Nephron (organoid): ENCODE measurements around the gene NOC4L.

Experiments used
- H3K27ac Mint-ChIP-seq, 3 experiments: 2 replicates each; pipeline ENCODE4 v1.8.0; 2020; ENCODE audit warnings: mixed read lengths in 3 of 3, mild to moderate bottlenecking in 2 of 3, moderate library complexity in 1 of 3
- H3K27me3 Mint-ChIP-seq: 2 replicates; pipeline ENCODE4 v1.8.0; 2021; ENCODE audit warnings: low read depth, mild to moderate bottlenecking, moderate library complexity, mixed read lengths
- H3K36me3 Mint-ChIP-seq: 2 replicates; pipeline ENCODE4 v1.8.0; 2020; ENCODE audit warnings: low read depth, mixed read lengths
- H3K4me1 Mint-ChIP-seq: 2 replicates; pipeline ENCODE4 v1.8.0; 2020; ENCODE audit warnings: mixed read lengths
- H3K4me3 Mint-ChIP-seq, 3 experiments: 2 replicates each; pipeline ENCODE4 v1.8.0; 2020; ENCODE audit warnings: mild to moderate bottlenecking in 3 of 3, mixed read lengths in 3 of 3, moderate library complexity in 2 of 3
- H3K9me3 Mint-ChIP-seq: 2 replicates; pipeline ENCODE4 v1.8.0; 2020; ENCODE audit warnings: mixed read lengths
- CTCF ChIP-seq, 3 experiments: fragments of 200-600 bp; sonication (generic); IDR thresholded peaks; one replicate each; pipeline ENCODE4 v1.5.0; 2021; ENCODE audit warnings: antibody characterized with exemption in 3 of 3; ENCODE audit not compliant: unreplicated experiment in 3 of 3

NOC4L gene

GRCh38 chr12:132174015-132174838 lies 30.0 kb downstream of the NOC4L start:
- Mint-ChIP-seq H3K36me3 (no peaks in the 10 kb centered on the region), H3K27ac (no peak overlapping the region), H3K9me3 (no peaks in the 10 kb centered on the region), H3K27me3 (peaks cover 61% of the 10 kb centered on the region), H3K4me1 (peaks cover 14% of the 10 kb centered on the region), H3K4me3 (no peak overlapping the region)
- no peak for TF ChIP-seq CTCF (IDR thresholded peaks at IDR 0.05; ENCODE audit: unreplicated experiment in 3 of 3)

GRCh38 chr12:132174839-132175490 lies 30.7 kb downstream of the NOC4L start:
- no peak overlapping the region for H3K27ac Mint-ChIP-seq

GRCh38 chr12:132175496-132176384 lies 31.5 kb downstream of the NOC4L start:
- Mint-ChIP-seq H3K4me1 (peaks cover 19% of the 10 kb centered on the region), H3K27me3 (peaks cover 59% of the 10 kb centered on the region), H3K36me3 (no peaks in the 10 kb centered on the region), H3K27ac (no peak overlapping the region), H3K4me3 (no peak overlapping the region), H3K9me3 (no peaks in the 10 kb centered on the region)
- no peak for TF ChIP-seq CTCF (IDR thresholded peaks at IDR 0.05; ENCODE audit: unreplicated experiment in 3 of 3)

More at GRCh38 chr12:132174839-132175490, 30.7 kb downstream of the NOC4L start:
- no peaks in the 10 kb centered on the region for H3K36me3 Mint-ChIP-seq
- H3K9me3 Mint-ChIP-seq: no peaks in the 10 kb centered on the region
- peaks cover 60% of the 10 kb centered on the region for H3K27me3 Mint-ChIP-seq
- H3K4me3 Mint-ChIP-seq: no peak overlapping the region
- no peak for TF ChIP-seq CTCF (IDR thresholded peaks at IDR 0.05; ENCODE audit: unreplicated experiment in 3 of 3)
- peaks cover 15% of the 10 kb centered on the region for H3K4me1 Mint-ChIP-seq

- no peaks in the 10 kb centered on the region for H3K36me3 Mint-ChIP-seq
- H3K9me3 Mint-ChIP-seq: peaks cover 2% of the 10 kb centered on the region
- H3K4me3 Mint-ChIP-seq: no peak overlapping the region
- H3K27me3 Mint-ChIP-seq: peaks cover 58% of the 10 kb centered on the region
- H3K4me1 Mint-ChIP-seq: peaks cover 19% of the 10 kb centered on the region
- no peak overlapping the region for H3K27ac Mint-ChIP-seq
- TF ChIP-seq CTCF (IDR thresholded peaks at IDR 0.05; ENCODE audit: unreplicated experiment in 3 of 3): no peak
Observed at GRCh38 chr12:132176385-132176919, 32.2 kb downstream of the NOC4L start.

GRCh38 chr12:132176920-132177551 lies 32.8 kb downstream of the NOC4L start:
- peak overlapping the region in 1 of 3 experiments; percentile 3 for H3K4me3 Mint-ChIP-seq
- peaks cover 54% of the 10 kb centered on the region for H3K27me3 Mint-ChIP-seq
- TF ChIP-seq CTCF (IDR thresholded peaks at IDR 0.05; ENCODE audit: unreplicated experiment in 3 of 3): no peak
- peaks cover 19% of the 10 kb centered on the region for H3K4me1 Mint-ChIP-seq
- no peaks in the 10 kb centered on the region for H3K36me3 Mint-ChIP-seq
- peaks cover 2% of the 10 kb centered on the region for H3K9me3 Mint-ChIP-seq
- H3K27ac Mint-ChIP-seq: peak overlapping the region in 1 of 3 experiments; percentile 33
